H1 (cell line): ENCODE results near the gene MARCHF3. TPM values are rescaled to one million over a fixed set of nuclear protein-coding genes. Genes with fewer than 3 reads are reported as not detected.
A peak's percentile ranks its signal among the peaks of the same experiment; 100 is the strongest.

Source experiments
- CTCF ChIA-PET: fragments of 300-600 bp; sonication (Branson Sonifier 250); formaldehyde crosslinking; loops from one replicate; lab custom pipeline; 2021; ENCODE audit not compliant: partially characterized antibody; lab: Charles Lee
- POLR2A ChIA-PET: fragments of 300-600 bp; sonication (Branson Sonifier 250); formaldehyde crosslinking; loops from one replicate; lab custom pipeline; 2021; ENCODE audit warnings: inconsistent platforms; ENCODE audit not compliant: partially characterized antibody; lab: Charles Lee
- DNase-seq, 2 experiments: peaks; one replicate each; pipeline versions ENCODE4 v3.0.0 to v3.0.0-alpha.2; 2010 to 2022; ENCODE audit warnings: low spot score in 2 of 2, low read depth in 1 of 2, mixed read lengths in 1 of 2
- FAIRE-seq: peaks from 2 replicates; lab custom pipeline; 2011; peaks lifted over from hg19 to GRCh38; lab: Jason Lieb, UNC
- H2AFZ ChIP-seq: 2 replicates; pipeline ENCODE4 v1.8.1; 2012; ENCODE audit warnings: low read length, inconsistent platforms
- H2AK5ac ChIP-seq: 2 replicates; pipeline ENCODE4 v1.6.1; 2013; ENCODE audit warnings: low read depth, low read length
- H2BK120ac ChIP-seq: replicated peaks from 2 replicates; pipeline ENCODE3; 2013; ENCODE audit warnings: low read depth, low read length, inconsistent platforms
- H2BK12ac ChIP-seq: 2 replicates; pipeline ENCODE4 v1.6.1; 2013; ENCODE audit warnings: low read depth, low read length
- H2BK15ac ChIP-seq: 2 replicates; pipeline ENCODE4 v1.6.1; 2013; ENCODE audit warnings: low read length
- H2BK20ac ChIP-seq: 2 replicates; pipeline ENCODE4 v1.6.1; 2013; ENCODE audit warnings: low read length
- H2BK5ac ChIP-seq: 2 replicates; pipeline ENCODE4 v1.6.1; 2013; ENCODE audit warnings: low read depth, low read length
- H3K14ac ChIP-seq: 2 replicates; pipeline ENCODE4 v1.6.1; 2013; ENCODE audit warnings: inconsistent platforms; ENCODE audit not compliant: insufficient read length
- H3K18ac ChIP-seq: 2 replicates; pipeline ENCODE4 v1.6.1; 2013; ENCODE audit warnings: low read length; ENCODE audit errors: extremely low read depth
- H3K23ac ChIP-seq: 2 replicates; pipeline ENCODE4 v1.6.1; 2013; ENCODE audit warnings: inconsistent platforms; ENCODE audit not compliant: insufficient read length
- H3K23me2 ChIP-seq: 2 replicates; pipeline ENCODE4 v1.6.1; 2013; ENCODE audit warnings: low read depth, low read length
- H3K27ac ChIP-seq: 2 replicates; pipeline ENCODE4 v1.6.1; 2011; ENCODE audit warnings: low read depth, low read length, inconsistent platforms
- H3K27me3 ChIP-seq, 4 experiments: replicated peaks in 1 of 4; 1 replicate in 1 of 4; 2 replicates in 3 of 4; pipeline versions ENCODE4 v1.6.1 to v1.8.1; 2011 to 2013; ENCODE audit warnings: low read length in 3 of 4, mild to moderate bottlenecking in 3 of 4, inconsistent platforms in 2 of 4, mixed read lengths in 2 of 4, moderate library complexity in 1 of 4; ENCODE audit not compliant: control insufficient read depth in 3 of 4, insufficient read depth in 3 of 4; ENCODE audit errors: extremely low read depth in 1 of 4
- H3K36me3 ChIP-seq, 4 experiments: 2 replicates each; pipeline versions ENCODE4 v1.6.1 to v1.8.1; 2011 to 2013; ENCODE audit warnings: mild to moderate bottlenecking in 4 of 4, low read length in 3 of 4, moderate library complexity in 2 of 4, control low read depth in 1 of 4, inconsistent platforms in 1 of 4; ENCODE audit not compliant: insufficient read depth in 4 of 4, control insufficient read depth in 2 of 4
- H3K4ac ChIP-seq: replicated peaks from 2 replicates; pipeline ENCODE3; 2013; ENCODE audit warnings: low read length, low read depth, mixed read lengths, inconsistent platforms; ENCODE audit not compliant: insufficient read length
- H3K4me1 ChIP-seq, 4 experiments: replicated peaks in 1 of 4; 1 replicate in 1 of 4; 2 replicates in 3 of 4; pipeline versions ENCODE4 v1.6.1 to v1.8.1; 2011 to 2013; ENCODE audit warnings: low read length in 3 of 4, inconsistent platforms in 2 of 4, mixed read lengths in 1 of 4; ENCODE audit not compliant: insufficient read depth in 4 of 4, control insufficient read depth in 3 of 4
- H3K4me2 ChIP-seq, 2 experiments: 2 replicates each; pipeline versions ENCODE4 v1.6.1 to v1.8.1; 2011 to 2013; ENCODE audit warnings: low read depth in 2 of 2, low read length in 2 of 2, control low read depth in 1 of 2, inconsistent platforms in 1 of 2, mild to moderate bottlenecking in 1 of 2; ENCODE audit not compliant: insufficient read depth in 1 of 2
- H3K4me3 ChIP-seq, 4 experiments: fragments of 200-600, 300-600 bp in 1 of 4; sonication (generic), shearing (Covaris generic), sonication (Bioruptor Twin) in 1 of 4; 2 replicates each; pipeline versions ENCODE4 v1.5.1 to v1.8.1; 2011 to 2016; ENCODE audit warnings: low read length in 4 of 4, low read depth in 3 of 4, control low read depth in 2 of 4, inconsistent platforms in 2 of 4, mild to moderate bottlenecking in 2 of 4, mixed read lengths in 1 of 4, moderate library complexity in 1 of 4; ENCODE audit not compliant: insufficient read depth in 2 of 4; ENCODE audit errors: extremely low read depth in 1 of 4
- H3K56ac ChIP-seq: replicated peaks from 2 replicates; pipeline ENCODE3; 2013; ENCODE audit warnings: low read depth, mild to moderate bottlenecking, mixed read lengths, low read length, inconsistent platforms; ENCODE audit not compliant: insufficient read length
- H3K79me1 ChIP-seq: 2 replicates; pipeline ENCODE4 v1.6.1; 2013; ENCODE audit warnings: low read depth, low read length, control low read depth
- H3K79me2 ChIP-seq, 2 experiments: 2 replicates each; pipeline versions ENCODE4 v1.6.1 to v1.8.1; 2012 to 2013; ENCODE audit warnings: low read length in 2 of 2, mild to moderate bottlenecking in 2 of 2, inconsistent platforms in 1 of 2; ENCODE audit not compliant: insufficient read depth in 2 of 2, control insufficient read depth in 1 of 2
- H3K9ac ChIP-seq, 4 experiments: replicated peaks in 1 of 4; 1 replicate in 1 of 4; 2 replicates in 3 of 4; pipeline versions ENCODE4 v1.6.1 to v1.8.1; 2011 to 2013; ENCODE audit warnings: low read depth in 3 of 4, low read length in 3 of 4, control low read depth in 2 of 4, mild to moderate bottlenecking in 2 of 4, moderate library complexity in 2 of 4, inconsistent platforms in 1 of 4; ENCODE audit errors: extremely low read depth in 1 of 4
- H3K9me3 ChIP-seq, 2 experiments: 2 replicates each; pipeline versions ENCODE4 v1.6.1 to v1.8.1; 2012 to 2013; ENCODE audit warnings: mild to moderate bottlenecking in 2 of 2, moderate library complexity in 2 of 2, control low read depth in 1 of 2, inconsistent platforms in 1 of 2, low read depth in 1 of 2, low read length in 1 of 2, mixed read lengths in 1 of 2; ENCODE audit not compliant: insufficient read depth in 2 of 2
- H4K20me1 ChIP-seq, 2 experiments: replicated peaks in 1 of 2; 2 replicates each; pipeline versions ENCODE3 to v1.8.1; 2011 to 2013; ENCODE audit warnings: inconsistent platforms in 2 of 2, low read length in 2 of 2, mild to moderate bottlenecking in 1 of 2; ENCODE audit not compliant: insufficient read depth in 2 of 2, control insufficient read depth in 1 of 2
- H4K5ac ChIP-seq: 2 replicates; pipeline ENCODE4 v1.6.1; 2013; ENCODE audit warnings: low read length, low read depth, mixed read lengths, inconsistent platforms; ENCODE audit not compliant: insufficient read length
- H4K8ac ChIP-seq: 2 replicates; pipeline ENCODE4 v1.8.0; 2013; ENCODE audit warnings: mild to moderate bottlenecking, moderate library complexity, low read length, inconsistent platforms; ENCODE audit not compliant: insufficient read depth; ENCODE audit errors: extremely low read depth
- H4K91ac ChIP-seq: replicated peaks from 2 replicates; pipeline ENCODE3; 2013; ENCODE audit warnings: low read length, mixed read lengths, inconsistent platforms; ENCODE audit not compliant: insufficient read length
- CHD1 ChIP-seq: IDR thresholded peaks from 2 replicates; pipeline ENCODE4 v1.6.1; 2012; ENCODE audit warnings: low read depth, low read length, improper control_type of control experiment
- WGBS, 2 experiments: shearing (Covaris generic) in 1 of 2; methylation state at CpG; one replicate each; pipeline versions ENCODE4 v1.1.6 to v1.1.7; 2013 to 2015; ENCODE audit warnings: low lambda C conversion rate in 2 of 2, mixed read lengths in 2 of 2, inconsistent platforms in 1 of 2, low coverage in 1 of 2, missing lambda C conversion rate in 1 of 2; ENCODE audit not compliant: insufficient replicate concordance in 2 of 2, insufficient coverage in 1 of 2, insufficient read length in 1 of 2; ENCODE audit errors: extremely low coverage in 1 of 2, missing lambda C conversion rate in 1 of 2; 5-methylcytosine and 5-hydroxymethylcytosine counted together
- polyA plus RNA-seq, 7 experiments: library from polyadenylated mRNA; depleted of rRNA in 3 of 7; stranded (reverse) in 5 of 7; unstranded in 2 of 7; fragments of >200 nt in 5 of 7; fragments of 200-250 nt in 2 of 7; gene quantifications; 1 replicate in 5 of 7; 2 replicates in 1 of 7; 4 replicates in 1 of 7; pipeline versions ENCODE4 v1.2.1 to v1.2.3, GENCODE V29; 2011 to 2013; ENCODE audit warnings: missing spikeins in 2 of 7, mixed read lengths in 2 of 7
- total RNA-seq: library from RNA; stranded (reverse); fragmentation: NEBNext Ultra II Directional; extraction: Animal tissue kit (Norgen Biotek cat#: 25700); gene quantifications from 2 replicates; pipeline ENCODE4 v1.2.1, GENCODE V29; 2021

MARCHF3 gene
- total and polyA plus RNA-seq, 2 of the 8 experiments (the other 6 are each of a cell fraction or from before 2014, with no cell fraction given), result 12.0 to 16.9 TPM

DNA sequence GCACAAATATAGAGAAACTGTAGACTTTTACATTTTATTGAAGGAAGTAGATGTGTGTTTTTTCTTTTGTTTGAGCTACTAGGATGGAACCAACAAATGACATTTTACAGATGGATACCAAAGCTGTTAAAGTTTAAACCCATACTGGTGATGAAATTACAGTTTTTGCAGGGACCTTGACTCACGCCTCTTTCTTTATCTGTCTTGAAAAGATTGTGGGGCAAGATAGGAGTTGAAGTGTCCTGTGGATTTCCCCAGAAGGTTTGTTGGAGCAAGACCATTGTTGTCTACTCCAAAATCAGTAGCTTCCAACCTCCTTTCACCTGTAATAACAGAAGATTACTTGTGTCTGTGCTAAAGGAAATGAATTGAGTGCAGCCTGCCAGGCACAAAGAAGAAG is 47.0 kb upstream of the MARCHF3 start:
- 83% methylated on average over 1 of the region's 1 CpG; no CpG with 5 or more reads in 1 of the 2 experiments for WGBS, 2 experiments
- no peak for TF ChIP-seq CHD1

More for the DNA sequence above, 47.0 kb upstream of the MARCHF3 start:
- peak overlapping the region; percentile 36 for H4K91ac ChIP-seq
- DNase-seq (no peak), FAIRE-seq (no peak)
- no peaks in the 10 kb centered on the region for H3K36me3 ChIP-seq
- no peaks in the 10 kb centered on the region for H4K20me1 ChIP-seq
- peak overlapping the region; percentile 68 for H2BK120ac ChIP-seq
- H3K9me3 ChIP-seq, result no peaks in the 10 kb centered on the region
- no peak overlapping the region for H2BK12ac ChIP-seq
- H2BK5ac ChIP-seq, result no peak overlapping the region
- no peak overlapping the region for H2AK5ac ChIP-seq
- CTCF ChIA-PET, result no interaction called here
- 0 out of 2 replicates have a peak overlapping the region, but pooled peaks have one; percentile 16 for H2BK20ac ChIP-seq
- POLR2A ChIA-PET, result no interaction called here
- no peak overlapping the region for H3K9ac ChIP-seq
- H3K4me1 ChIP-seq, result peaks cover 4 to 9% (median 7%) of the 10 kb centered on the region in 4 experiments; a peak in 6 of 7 replicates
- H3K4ac ChIP-seq, result no peak overlapping the region
- no peak overlapping the region for H3K27ac ChIP-seq
- no peak overlapping the region; the same call in 1 of the 2 replicates for H2AFZ ChIP-seq
- no peak overlapping the region for H2BK15ac ChIP-seq
- peak overlapping the region in 1 of 4 experiments; percentile 18; a peak in 1 of 8 replicates for H3K4me3 ChIP-seq
- H3K23me2 ChIP-seq, result no peaks in the 10 kb centered on the region; the same call in 1 of the 2 replicates
- no peak overlapping the region for H3K4me2 ChIP-seq
- H3K79me1 ChIP-seq, result no peaks in the 10 kb centered on the region
- no peak overlapping the region for H3K23ac ChIP-seq
- H3K18ac ChIP-seq, result no peak overlapping the region
- H3K56ac ChIP-seq, result no peak overlapping the region
- no peaks in the 10 kb centered on the region for H3K27me3 ChIP-seq
- no peak overlapping the region for H3K14ac ChIP-seq
- no peak overlapping the region for H4K5ac ChIP-seq
- no peak overlapping the region for H4K8ac ChIP-seq
- H3K79me2 ChIP-seq, result no peaks in the 10 kb centered on the region
